Right lobe of liver (tissue), 4 donors: ENCODE measurements around the gene MRPL36.

Experiments
- POLR2A ChIP-seq: fragments of 450-650 bp; IDR thresholded peaks from one replicate; pipeline ENCODE4 v1.6.1; 2017; ENCODE audit warnings: antibody characterized with exemption, mild to moderate bottlenecking
- TF ChIP-seq, protein P1 (sequence below), 4 donors: fragments of 200-600 bp in 3 of 4; fragments of 450-650 bp in 1 of 4; IDR thresholded peaks; one replicate each; pipeline versions ENCODE4 v1.5.1 to v1.8.0; 2016 to 2022; ENCODE audit warnings: antibody characterized with exemption in 4 of 4, mild to moderate bottlenecking in 2 of 4
- donor health status: DM: no; HTN: no; CAD: no.
- donor health status: DM: no; HTN: no; CAD: no.
- donor health status: DM: no; HTN: yes; CAD: no.

GRCh38 chr5:1782385-1783215 lies 17.0 kb downstream of the MRPL36 start:
- TF ChIP-seq POLR2A: no peak
- TF ChIP-seq, protein P1, sequence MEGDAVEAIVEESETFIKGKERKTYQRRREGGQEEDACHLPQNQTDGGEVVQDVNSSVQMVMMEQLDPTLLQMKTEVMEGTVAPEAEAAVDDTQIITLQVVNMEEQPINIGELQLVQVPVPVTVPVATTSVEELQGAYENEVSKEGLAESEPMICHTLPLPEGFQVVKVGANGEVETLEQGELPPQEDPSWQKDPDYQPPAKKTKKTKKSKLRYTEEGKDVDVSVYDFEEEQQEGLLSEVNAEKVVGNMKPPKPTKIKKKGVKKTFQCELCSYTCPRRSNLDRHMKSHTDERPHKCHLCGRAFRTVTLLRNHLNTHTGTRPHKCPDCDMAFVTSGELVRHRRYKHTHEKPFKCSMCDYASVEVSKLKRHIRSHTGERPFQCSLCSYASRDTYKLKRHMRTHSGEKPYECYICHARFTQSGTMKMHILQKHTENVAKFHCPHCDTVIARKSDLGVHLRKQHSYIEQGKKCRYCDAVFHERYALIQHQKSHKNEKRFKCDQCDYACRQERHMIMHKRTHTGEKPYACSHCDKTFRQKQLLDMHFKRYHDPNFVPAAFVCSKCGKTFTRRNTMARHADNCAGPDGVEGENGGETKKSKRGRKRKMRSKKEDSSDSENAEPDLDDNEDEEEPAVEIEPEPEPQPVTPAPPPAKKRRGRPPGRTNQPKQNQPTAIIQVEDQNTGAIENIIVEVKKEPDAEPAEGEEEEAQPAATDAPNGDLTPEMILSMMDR (IDR thresholded peaks at IDR 0.05): no peak
